GM19328 (cell line): ENCODE results near the gene ZNF729.
"Not testable (repeated sequence)": the region's sequence is repeated elsewhere in the genome, so short reads cannot be mapped to it uniquely, and the experiment has no call there.

Source experiments
- ATAC-seq: cut with Tn5 transposase; IDR thresholded peaks from one replicate; pipeline ENCODE4 v1.9.1; 2021; ENCODE audit warnings: mild to moderate bottlenecking, moderate library complexity; ENCODE audit not compliant: unreplicated experiment

Gene ZNF729

GRCh38 chr19:22286151-22286810, at the start of gene ZNF729:
TSS of gene ZNF729 (plus strand) at chr19:22286441. CDS start at chr19:22286526, 85 bp downstream.
- ATAC-seq: no peak

- no peak for ATAC-seq
These were observed 29.4 kb upstream of the ZNF729 start for GRCh38 chr19:22256856-22257255.

GRCh38 chr19:22257381-22257780, 28.9 kb upstream of the ZNF729 start:
- no peak for ATAC-seq

GRCh38 chr19:22257916-22258315, 28.3 kb upstream of the ZNF729 start:
- no peak for ATAC-seq

GRCh38 chr19:22260499-22260898, 25.7 kb upstream of the ZNF729 start:
- no peak for ATAC-seq

- ATAC-seq: no peak
These were observed 24.6 kb upstream of the ZNF729 start for GRCh38 chr19:22261596-22261995.

- ATAC-seq: no peak
These were observed 23.1 kb upstream of the ZNF729 start for GRCh38 chr19:22263121-22263520.

GRCh38 chr19:22321554-22321953, 35.3 kb downstream of the ZNF729 start:
- ATAC-seq: not testable (repeated sequence)

- no peak for ATAC-seq
These were observed 40.0 kb downstream of the ZNF729 start for GRCh38 chr19:22326219-22326618.

GRCh38 chr19:22327321-22327720, 41.1 kb downstream of the ZNF729 start:
- no peak for ATAC-seq

- ATAC-seq: no peak
These were observed 45.3 kb downstream of the ZNF729 start for GRCh38 chr19:22331521-22331920.

- ATAC-seq: no peak
These were observed 46.7 kb downstream of the ZNF729 start for GRCh38 chr19:22332924-22333323.

- ATAC-seq: no peak
These were observed 49.5 kb downstream of the ZNF729 start for GRCh38 chr19:22335716-22336115.

- no peak for ATAC-seq
These were observed 68.4 kb downstream of the ZNF729 start for GRCh38 chr19:22354665-22355064.
